SK-N-SH treated with all-trans-retinoic acid at 6 μM for 48 hours (cell line): ENCODE measurements around the gene SORCS2.

Experiments used
- RARB ChIP-seq: fragments of 250-450 bp; sonication (Bioruptor Pico); IDR thresholded peaks from 2 replicates; pipeline ENCODE4 v1.8.0; 2021; ENCODE audit warnings: mild to moderate bottlenecking, moderate library complexity
- ZFP30 ChIP-seq: fragments of 450-650 bp; formaldehyde crosslinking; IDR thresholded peaks from 2 replicates; pipeline ENCODE4 v1.5.0; 2022; ENCODE audit warnings: mild to moderate bottlenecking, moderate library complexity

- no peak for TF ChIP-seq RARB
- no peak for TF ChIP-seq ZFP30
Observed at GRCh38 chr4:7607156-7607910, 415.0 kb downstream of the SORCS2 start.
